Germinal center (tissue), 1 donor: ENCODE measurements around the gene NAV2.

Experiments
- DNase-seq: peaks from one replicate; pipeline ENCODE4 v3.0.0; 2012; ENCODE audit warnings: mixed read lengths, low spot score

NAV2 gene

DNA sequence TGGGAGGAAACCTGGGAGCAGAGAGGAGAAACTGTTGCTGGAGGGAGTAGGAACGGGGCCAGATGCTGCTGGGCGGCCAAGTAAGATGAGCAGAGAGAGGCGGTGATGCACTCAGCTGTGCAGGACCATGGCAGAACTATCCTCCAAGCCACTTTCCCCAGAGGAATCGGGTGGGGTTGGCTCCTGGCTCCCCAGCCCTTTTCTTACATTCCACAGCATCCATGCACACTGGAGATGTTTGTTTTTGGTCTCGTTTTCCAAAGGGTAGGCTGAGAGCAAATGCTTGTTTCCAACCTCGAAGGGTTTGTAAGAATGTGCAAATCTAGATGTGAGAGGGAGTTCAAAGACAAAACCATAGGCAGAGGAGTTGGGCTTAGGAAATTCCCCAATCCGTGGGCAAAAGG is 374.5 kb downstream of the NAV2 start:
- DNase-seq: no peak

GRCh38 chr11:20088397-20089225 is 376.0 kb downstream of the NAV2 start:
- DNase-seq: no peak

GRCh38 chr11:20089367-20089766 is 376.7 kb downstream of the NAV2 start:
- no peak for DNase-seq

GRCh38 chr11:20089796-20090653 is 377.4 kb downstream of the NAV2 start:
- no peak for DNase-seq

- no peak for DNase-seq
Measured at GRCh38 chr11:20090654-20091374, 378.2 kb downstream of the NAV2 start.

GRCh38 chr11:20093775-20094174 is 381.1 kb downstream of the NAV2 start:
- DNase-seq: no peak

- no peak for DNase-seq
Measured at GRCh38 chr11:20095189-20095588, 382.6 kb downstream of the NAV2 start.

GRCh38 chr11:20097319-20098221 is 384.9 kb downstream of the NAV2 start:
- DNase-seq: no peak

DNA sequence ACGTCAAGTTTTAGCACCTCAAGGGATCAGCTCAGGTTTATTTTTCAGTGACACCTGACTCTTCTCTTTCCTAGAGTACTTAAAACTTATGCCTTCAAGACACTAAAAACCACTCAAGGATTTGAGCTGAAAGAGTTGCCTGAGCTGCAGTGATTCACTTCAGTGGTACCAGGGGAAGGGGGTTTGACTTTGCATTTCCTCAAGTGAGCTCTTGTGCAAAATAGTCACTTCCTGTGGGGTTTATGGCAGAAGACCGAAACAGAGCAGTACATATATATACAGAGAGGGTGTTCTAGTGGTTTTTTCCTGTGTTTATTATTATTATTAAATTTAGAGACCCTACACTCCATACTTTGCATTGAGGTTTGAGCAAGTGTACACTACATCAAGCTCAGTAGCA is 386.9 kb downstream of the NAV2 start:
- no peak for DNase-seq

- no peak for DNase-seq
Measured at GRCh38 chr11:20102397-20102796, 389.8 kb downstream of the NAV2 start.

- DNase-seq: no peak
Measured at GRCh38 chr11:20103281-20103680, 390.6 kb downstream of the NAV2 start.

GRCh38 chr11:20105427-20105826 is 392.8 kb downstream of the NAV2 start:
- DNase-seq: no peak

GRCh38 chr11:20109731-20110445 is 397.3 kb downstream of the NAV2 start:
- DNase-seq: no peak

GRCh38 chr11:20110908-20111669 is 398.5 kb downstream of the NAV2 start:
- DNase-seq: peak; percentile 65

- DNase-seq: no peak
Measured at GRCh38 chr11:20111871-20112270, 399.2 kb downstream of the NAV2 start.

DNA sequence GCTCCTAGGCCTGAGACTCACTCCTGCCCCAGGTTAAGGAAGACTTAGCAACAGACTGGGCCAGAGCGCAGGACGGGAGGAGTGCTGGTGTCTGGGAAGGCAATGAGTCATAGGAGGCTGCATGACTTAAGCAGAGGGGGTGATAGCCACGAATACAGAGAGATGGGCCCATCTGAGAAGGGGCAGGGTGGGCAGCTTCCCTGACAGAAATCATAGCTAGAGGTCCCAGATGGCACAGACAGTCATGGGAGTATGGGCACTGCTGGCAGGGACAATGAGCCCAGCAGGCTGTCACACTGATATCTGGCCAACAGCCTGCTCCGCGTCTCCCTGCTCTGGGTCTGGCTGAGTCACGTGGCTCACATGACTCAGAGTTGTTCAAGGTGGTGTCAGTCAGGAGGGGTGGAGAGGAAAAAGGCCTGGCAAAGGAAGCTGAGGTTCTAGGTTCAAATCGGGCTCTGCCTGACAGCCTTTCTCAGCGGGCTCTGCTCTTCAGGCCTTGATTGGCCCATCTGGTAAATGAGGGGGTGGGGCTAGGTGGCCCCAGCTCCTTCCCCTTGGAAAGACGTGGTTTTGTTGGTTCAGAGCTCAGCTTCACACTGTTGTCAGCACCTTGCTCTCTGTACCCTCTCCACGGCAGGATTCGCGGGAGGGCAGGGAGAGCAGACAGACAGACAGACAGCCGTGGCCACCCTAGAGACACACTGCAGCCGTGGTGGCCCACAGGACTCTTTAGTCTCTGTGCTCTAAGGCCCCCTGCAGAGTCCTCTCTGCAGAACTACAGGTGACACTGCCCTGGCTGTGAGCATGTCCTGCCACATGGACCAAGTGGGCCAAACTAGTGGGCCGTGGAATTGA is 399.9 kb downstream of the NAV2 start:
- DNase-seq: no peak

GRCh38 chr11:20113149-20113438 is 400.5 kb downstream of the NAV2 start:
- no peak for DNase-seq

DNA sequence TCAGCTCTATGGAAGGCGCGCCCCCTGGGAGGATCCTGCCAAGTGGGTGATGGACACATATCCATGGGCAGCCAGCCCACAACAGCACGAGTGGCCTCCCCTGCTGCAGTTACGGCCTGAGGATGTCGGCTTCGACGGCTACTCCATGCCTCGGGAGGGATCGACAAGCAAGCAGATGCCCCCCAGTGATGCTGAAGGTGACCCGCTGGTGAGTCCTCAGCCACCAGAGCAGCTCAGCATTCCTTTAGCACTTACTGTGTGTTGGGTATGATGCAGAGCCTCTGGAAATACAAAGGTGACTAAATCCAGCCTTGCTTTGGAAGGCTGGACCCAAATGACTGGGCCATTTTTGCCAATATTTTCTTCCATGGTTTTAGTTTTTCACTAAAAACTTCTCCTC is 402.0 kb downstream of the NAV2 start:
- no peak for DNase-seq

GRCh38 chr11:20116825-20117224 is 404.2 kb downstream of the NAV2 start:
- no peak for DNase-seq
